HepG2 (cell line): Measurements from ENCODE around the gene ERCC2. TPM values are rescaled to one million over a fixed set of nuclear protein-coding genes. Genes with fewer than 3 reads are reported as not detected.

Source experiments
- ARID2 ChIP-seq: sonication (generic); formaldehyde crosslinking; IDR thresholded peaks from 2 replicates; pipeline ENCODE4 v1.8.1; 2022; ENCODE audit warnings: mild to moderate bottlenecking, missing genetic modification reagents, borderline replicate concordance
- BRF2 ChIP-seq: sonication (generic); formaldehyde crosslinking; IDR thresholded peaks from 2 replicates; pipeline ENCODE4 v1.8.1; 2022; ENCODE audit warnings: mild to moderate bottlenecking, missing genetic modification reagents
- FOXP4 ChIP-seq: sonication (generic); formaldehyde crosslinking; IDR thresholded peaks from 2 replicates; pipeline ENCODE4 v1.4.0; 2020; ENCODE audit warnings: missing genetic modification reagents
- GRHL1 ChIP-seq: sonication (generic); formaldehyde crosslinking; conservative IDR thresholded peaks from 2 replicates; pipeline ENCODE4 v1.8.0; 2022; ENCODE audit warnings: missing genetic modification reagents
- MYNN ChIP-seq: sonication (generic); formaldehyde crosslinking; IDR thresholded peaks from 2 replicates; pipeline ENCODE4 v1.4.0; 2020; ENCODE audit warnings: mild to moderate bottlenecking, low read depth, missing genetic modification reagents
- PRDM15 ChIP-seq: sonication (generic); formaldehyde crosslinking; IDR thresholded peaks from 2 replicates; pipeline ENCODE4 v1.4.0; 2020; ENCODE audit warnings: missing genetic modification reagents
- SKIL ChIP-seq: sonication (generic); formaldehyde crosslinking; IDR thresholded peaks from 2 replicates; pipeline ENCODE4 v1.8.0; 2022; ENCODE audit warnings: missing genetic modification reagents, mild to moderate bottlenecking, moderate library complexity, borderline replicate concordance
- ZBTB4 ChIP-seq: sonication (generic); formaldehyde crosslinking; IDR thresholded peaks from 2 replicates; pipeline ENCODE4 v1.4.0; 2020; ENCODE audit warnings: missing genetic modification reagents, mild to moderate bottlenecking, borderline replicate concordance
- ZFY ChIP-seq: sonication (generic); formaldehyde crosslinking; IDR thresholded peaks from 2 replicates; pipeline ENCODE4 v1.4.0; 2020; ENCODE audit warnings: missing genetic modification reagents
- ZNF746 ChIP-seq: sonication (generic); formaldehyde crosslinking; IDR thresholded peaks from 2 replicates; pipeline ENCODE4 v1.8.0; 2022; ENCODE audit warnings: mild to moderate bottlenecking, missing genetic modification reagents
- ZNF761 ChIP-seq: sonication (generic); formaldehyde crosslinking; conservative IDR thresholded peaks from 2 replicates; pipeline ENCODE4 v1.4.0; 2020; ENCODE audit warnings: mild to moderate bottlenecking, missing genetic modification reagents
- polyA plus RNA-seq, 8 experiments: library from polyadenylated mRNA; depleted of rRNA in 3 of 8; stranded (reverse) in 7 of 8; unstranded in 1 of 8; fragments of >200 nt; fragmentation: Illumina TruSeq in 4 of 8; extraction: Trizol in 4 of 8; gene quantifications; 2 replicates each; pipeline versions ENCODE4 v1.2.1 to v1.2.3, GENCODE V29; 2011 to 2016; ENCODE audit warnings: low read depth in 4 of 8, missing spikeins in 1 of 8, mixed read lengths in 1 of 8; ENCODE audit not compliant: insufficient read depth in 1 of 8
- total RNA-seq, 5 experiments: library from RNA; depleted of rRNA; stranded (reverse); fragments of >200 nt; fragmentation: Illumina TruSeq; extraction: Trizol; gene quantifications; 2 replicates each; pipeline ENCODE4 v1.2.3, GENCODE V29; 2016; ENCODE audit warnings: low read depth in 1 of 5

Gene ERCC2
- total and polyA plus RNA-seq, 2 of the 13 experiments (the other 11 are each of a cell fraction or from before 2014, with no cell fraction given), result 25.4 to 49.2 TPM

GRCh38 chr19:45403781-45404556, 33.6 kb upstream of the ERCC2 start (continued):
- TF ChIP-seq ZBTB4 (CRISPR knock-in tag) (no peak), ZFY (CRISPR knock-in tag) (no peak), BRF2 (CRISPR knock-in tag) (no peak), MYNN (CRISPR knock-in tag) (no peak), SKIL (CRISPR knock-in tag) (no peak), ZNF746 (CRISPR knock-in tag) (no peak), ARID2 (no peak), PRDM15 (CRISPR knock-in tag) (peak; percentile 80), GRHL1 (no peak), ZNF761 (CRISPR knock-in tag) (no peak), FOXP4 (CRISPR knock-in tag) (no peak)
